Liver (tissue), 9 donors: ENCODE measurements around the gene FAM209A. TPM values are rescaled to one million over a fixed set of nuclear protein-coding genes. Genes with fewer than 3 reads are reported as not detected.

Experiments
- DNase-seq: peaks from one replicate; pipeline ENCODE4 v3.0.0-alpha.2; 2017; ENCODE audit warnings: low spot score
- H3K27ac ChIP-seq, 2 donors: one replicate each; pipeline ENCODE4 v1.7.0; 2013; ENCODE audit warnings: inconsistent platforms in 2 of 2, low read length in 2 of 2, control low read depth in 1 of 2, low read depth in 1 of 2, mild to moderate bottlenecking in 1 of 2
- H3K27me3 ChIP-seq, 4 donors: one replicate each; pipeline versions ENCODE4 v1.6.1 to v1.7.0; 2013; ENCODE audit warnings: low read length in 3 of 4, inconsistent platforms in 1 of 4, mild to moderate bottlenecking in 1 of 4, moderate library complexity in 1 of 4; ENCODE audit not compliant: control insufficient read depth in 4 of 4, insufficient read depth in 4 of 4
- H3K36me3 ChIP-seq, 4 donors: one replicate each; pipeline versions ENCODE4 v1.6.1 to v1.7.0; 2013; ENCODE audit warnings: low read length in 3 of 4, mild to moderate bottlenecking in 3 of 4, low read depth in 1 of 4, moderate library complexity in 1 of 4; ENCODE audit not compliant: control insufficient read depth in 4 of 4, insufficient read depth in 3 of 4
- H3K4me1 ChIP-seq, 4 donors: one replicate each; pipeline versions ENCODE4 v1.6.1 to v1.7.0; 2013; ENCODE audit warnings: low read length in 3 of 4, mild to moderate bottlenecking in 3 of 4, moderate library complexity in 1 of 4; ENCODE audit not compliant: control insufficient read depth in 4 of 4, insufficient read depth in 4 of 4
- H3K4me3 ChIP-seq, 3 donors: one replicate each; pipeline versions ENCODE4 v1.6.1 to v1.7.0; 2013; ENCODE audit warnings: low read length in 3 of 3, control low read depth in 1 of 3, low read depth in 1 of 3, mild to moderate bottlenecking in 1 of 3
- H3K9ac ChIP-seq, 2 donors: one replicate each; pipeline ENCODE4 v1.7.0; 2013; ENCODE audit warnings: low read length in 2 of 2, mild to moderate bottlenecking in 2 of 2, moderate library complexity in 2 of 2, control low read depth in 1 of 2, low read depth in 1 of 2
- H3K9me3 ChIP-seq, 4 donors: one replicate each; pipeline versions ENCODE4 v1.6.1 to v1.7.0; 2013; ENCODE audit warnings: low read length in 3 of 4; ENCODE audit not compliant: control insufficient read depth in 4 of 4
- EGR1 ChIP-seq, 2 donors: IDR thresholded peaks; 2 replicates each; pipeline ENCODE4 v1.6.1; 2016 to 2018; ENCODE audit warnings: antibody characterized with exemption in 2 of 2, low read depth in 2 of 2
- FOXA1 ChIP-seq: IDR thresholded peaks from 2 replicates; pipeline ENCODE4 v1.6.1; 2016; ENCODE audit warnings: antibody characterized with exemption
- FOXA2 ChIP-seq: IDR thresholded peaks from 2 replicates; pipeline ENCODE4 v1.6.1; 2016; ENCODE audit warnings: antibody characterized with exemption
- GABPA ChIP-seq, 2 donors: IDR thresholded peaks in 1 of 2; conservative IDR thresholded peaks in 1 of 2; 2 replicates each; pipeline ENCODE4 v1.6.1; 2016; ENCODE audit warnings: antibody characterized with exemption in 2 of 2, mild to moderate bottlenecking in 1 of 2, moderate library complexity in 1 of 2
- HNF4A ChIP-seq, 2 donors: conservative IDR thresholded peaks; 2 replicates each; pipeline ENCODE4 v1.6.1; 2016; ENCODE audit warnings: antibody characterized with exemption in 2 of 2, mild to moderate bottlenecking in 2 of 2
- HNF4G ChIP-seq: IDR thresholded peaks from 2 replicates; pipeline ENCODE4 v1.6.1; 2016; ENCODE audit warnings: antibody characterized with exemption
- JUND ChIP-seq, 2 donors: IDR thresholded peaks; 2 replicates each; pipeline ENCODE4 v1.6.1; 2016; ENCODE audit warnings: antibody characterized with exemption in 2 of 2
- NR2F2 ChIP-seq: IDR thresholded peaks from 2 replicates; pipeline ENCODE4 v1.6.1; 2016; ENCODE audit warnings: antibody characterized with exemption
- RAD21 ChIP-seq, 2 donors: IDR thresholded peaks; 2 replicates each; pipeline ENCODE4 v1.6.1; 2016; ENCODE audit warnings: antibody characterized with exemption in 2 of 2, mild to moderate bottlenecking in 2 of 2
- RXRA ChIP-seq, 2 donors: IDR thresholded peaks; 2 replicates each; pipeline ENCODE4 v1.6.1; 2017 to 2018; ENCODE audit warnings: antibody characterized with exemption in 2 of 2, mild to moderate bottlenecking in 1 of 2
- SP1 ChIP-seq: IDR thresholded peaks from 2 replicates; pipeline ENCODE4 v1.6.1; 2018; ENCODE audit warnings: antibody characterized with exemption, mild to moderate bottlenecking
- TAF1 ChIP-seq: conservative IDR thresholded peaks from 2 replicates; pipeline ENCODE4 v1.6.1; 2016; ENCODE audit warnings: antibody characterized with exemption, mild to moderate bottlenecking
- YY1 ChIP-seq: IDR thresholded peaks from 2 replicates; pipeline ENCODE4 v1.6.1; 2016; ENCODE audit warnings: antibody characterized with exemption, mild to moderate bottlenecking
- WGBS: extraction: QIAGEN DNeasy Blood & Tissue Kit; methylation state at CpG from one replicate; pipeline ENCODE4 v1.1.7; 2013; 5-methylcytosine and 5-hydroxymethylcytosine counted together
- polyA plus RNA-seq, 2 donors: library from polyadenylated mRNA; stranded (reverse) in 1 of 2; unstranded in 1 of 2; fragments of 200-250 nt in 1 of 2; fragments of >200 nt in 1 of 2; fragmentation: Nextera tagmentation in 1 of 2; extraction: Ambion mirVana in 1 of 2; gene quantifications; one replicate each; pipeline versions ENCODE4 v1.2.1 to v1.2.3, GENCODE V29; 2013 to 2015
- total RNA-seq, 2 donors: library from RNA; depleted of rRNA; stranded (reverse); fragments of >200 nt; gene quantifications; one replicate each; pipeline ENCODE4 v1.2.3, GENCODE V29; 2014
- TF ChIP-seq, protein P1 (sequence below): IDR thresholded peaks from 2 replicates; pipeline ENCODE4 v1.6.1; 2016; ENCODE audit warnings: antibody characterized with exemption
- TF ChIP-seq, protein P2 (sequence below): IDR thresholded peaks from 2 replicates; pipeline ENCODE4 v1.6.1; 2016; ENCODE audit warnings: antibody characterized with exemption
- TF ChIP-seq, protein P3 (sequence below): IDR thresholded peaks from 2 replicates; pipeline ENCODE4 v1.6.1; 2016; ENCODE audit warnings: antibody characterized with exemption
- TF ChIP-seq, protein P4 (sequence below): fragments of 150-350 bp; IDR thresholded peaks from 2 replicates; pipeline ENCODE4 v1.5.1; 2017; ENCODE audit warnings: improper control_type of control experiment, low read depth, low read length; ENCODE audit not compliant: missing input control
- TF ChIP-seq, protein P5 (sequence below): IDR thresholded peaks from 2 replicates; pipeline ENCODE4 v1.6.1; 2016; ENCODE audit warnings: antibody characterized with exemption, mild to moderate bottlenecking
- donor health status: healthy.
- donor health status: healthy.
- donor health status: healthy.
- donor health status: healthy.
- donor health status: healthy.

FAM209A gene
- total and polyA plus RNA-seq, 4 donors = not detected

DNA sequence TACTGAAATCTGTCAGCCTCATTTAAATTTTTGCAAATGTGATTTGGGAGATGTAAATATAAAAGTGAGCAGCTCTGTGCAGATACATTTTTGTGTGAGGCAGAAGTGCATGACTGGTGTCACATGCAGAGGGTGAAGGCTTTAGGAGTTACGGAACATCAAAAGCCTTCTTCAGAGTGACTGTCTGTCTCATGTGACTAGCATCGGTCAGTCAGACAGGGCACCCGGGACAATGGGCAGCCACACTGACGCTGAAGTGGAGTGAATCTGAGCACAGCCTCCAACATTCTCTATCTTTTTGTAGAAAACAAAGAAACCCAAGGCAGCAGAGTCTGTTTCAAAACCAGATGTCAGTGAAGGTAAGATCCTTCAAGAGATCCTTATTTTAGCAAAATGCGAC, 7.9 kb upstream of the FAM209A start:
- peaks cover 22 to 63% (median 45%) of the 10 kb centered on the region in 4 donors for H3K36me3 ChIP-seq
- no peak overlapping the region for H3K27ac ChIP-seq
- no peak for DNase-seq
- H3K9me3 ChIP-seq = peaks cover 5 to 10% (median 8%) of the 10 kb centered on the region in 4 donors
- 94% methylated on average over 5 of the region's 5 CpGs for WGBS
- no peak overlapping the region for H3K9ac ChIP-seq
- no peak for TF ChIP-seq TAF1
- TF ChIP-seq, protein P1, sequence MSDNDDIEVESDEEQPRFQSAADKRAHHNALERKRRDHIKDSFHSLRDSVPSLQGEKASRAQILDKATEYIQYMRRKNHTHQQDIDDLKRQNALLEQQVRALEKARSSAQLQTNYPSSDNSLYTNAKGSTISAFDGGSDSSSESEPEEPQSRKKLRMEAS = no peak
- TF ChIP-seq NR2F2 = no peak
- TF ChIP-seq EGR1 (IDR thresholded peaks at IDR 0.05; ENCODE audit: low read depth in 2 of 2) = no peak
- TF ChIP-seq, protein P2, sequence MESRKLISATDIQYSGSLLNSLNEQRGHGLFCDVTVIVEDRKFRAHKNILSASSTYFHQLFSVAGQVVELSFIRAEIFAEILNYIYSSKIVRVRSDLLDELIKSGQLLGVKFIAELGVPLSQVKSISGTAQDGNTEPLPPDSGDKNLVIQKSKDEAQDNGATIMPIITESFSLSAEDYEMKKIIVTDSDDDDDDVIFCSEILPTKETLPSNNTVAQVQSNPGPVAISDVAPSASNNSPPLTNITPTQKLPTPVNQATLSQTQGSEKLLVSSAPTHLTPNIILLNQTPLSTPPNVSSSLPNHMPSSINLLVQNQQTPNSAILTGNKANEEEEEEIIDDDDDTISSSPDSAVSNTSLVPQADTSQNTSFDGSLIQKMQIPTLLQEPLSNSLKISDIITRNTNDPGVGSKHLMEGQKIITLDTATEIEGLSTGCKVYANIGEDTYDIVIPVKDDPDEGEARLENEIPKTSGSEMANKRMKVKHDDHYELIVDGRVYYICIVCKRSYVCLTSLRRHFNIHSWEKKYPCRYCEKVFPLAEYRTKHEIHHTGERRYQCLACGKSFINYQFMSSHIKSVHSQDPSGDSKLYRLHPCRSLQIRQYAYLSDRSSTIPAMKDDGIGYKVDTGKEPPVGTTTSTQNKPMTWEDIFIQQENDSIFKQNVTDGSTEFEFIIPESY = no peak
- no peak for TF ChIP-seq GABPA (IDR thresholded peaks at IDR 0.05 in 1 of 2, conservative IDR thresholded peaks at IDR 0.05 in 1 of 2)
- TF ChIP-seq RXRA (IDR thresholded peaks at IDR 0.05) = no peak
- TF ChIP-seq FOXA1 = no peak
- TF ChIP-seq, protein P3, sequence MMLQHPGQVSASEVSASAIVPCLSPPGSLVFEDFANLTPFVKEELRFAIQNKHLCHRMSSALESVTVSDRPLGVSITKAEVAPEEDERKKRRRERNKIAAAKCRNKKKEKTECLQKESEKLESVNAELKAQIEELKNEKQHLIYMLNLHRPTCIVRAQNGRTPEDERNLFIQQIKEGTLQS = no peak
- TF ChIP-seq, protein P4, sequence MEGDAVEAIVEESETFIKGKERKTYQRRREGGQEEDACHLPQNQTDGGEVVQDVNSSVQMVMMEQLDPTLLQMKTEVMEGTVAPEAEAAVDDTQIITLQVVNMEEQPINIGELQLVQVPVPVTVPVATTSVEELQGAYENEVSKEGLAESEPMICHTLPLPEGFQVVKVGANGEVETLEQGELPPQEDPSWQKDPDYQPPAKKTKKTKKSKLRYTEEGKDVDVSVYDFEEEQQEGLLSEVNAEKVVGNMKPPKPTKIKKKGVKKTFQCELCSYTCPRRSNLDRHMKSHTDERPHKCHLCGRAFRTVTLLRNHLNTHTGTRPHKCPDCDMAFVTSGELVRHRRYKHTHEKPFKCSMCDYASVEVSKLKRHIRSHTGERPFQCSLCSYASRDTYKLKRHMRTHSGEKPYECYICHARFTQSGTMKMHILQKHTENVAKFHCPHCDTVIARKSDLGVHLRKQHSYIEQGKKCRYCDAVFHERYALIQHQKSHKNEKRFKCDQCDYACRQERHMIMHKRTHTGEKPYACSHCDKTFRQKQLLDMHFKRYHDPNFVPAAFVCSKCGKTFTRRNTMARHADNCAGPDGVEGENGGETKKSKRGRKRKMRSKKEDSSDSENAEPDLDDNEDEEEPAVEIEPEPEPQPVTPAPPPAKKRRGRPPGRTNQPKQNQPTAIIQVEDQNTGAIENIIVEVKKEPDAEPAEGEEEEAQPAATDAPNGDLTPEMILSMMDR = no peak
- TF ChIP-seq SP1 = no peak
- TF ChIP-seq, protein P5, sequence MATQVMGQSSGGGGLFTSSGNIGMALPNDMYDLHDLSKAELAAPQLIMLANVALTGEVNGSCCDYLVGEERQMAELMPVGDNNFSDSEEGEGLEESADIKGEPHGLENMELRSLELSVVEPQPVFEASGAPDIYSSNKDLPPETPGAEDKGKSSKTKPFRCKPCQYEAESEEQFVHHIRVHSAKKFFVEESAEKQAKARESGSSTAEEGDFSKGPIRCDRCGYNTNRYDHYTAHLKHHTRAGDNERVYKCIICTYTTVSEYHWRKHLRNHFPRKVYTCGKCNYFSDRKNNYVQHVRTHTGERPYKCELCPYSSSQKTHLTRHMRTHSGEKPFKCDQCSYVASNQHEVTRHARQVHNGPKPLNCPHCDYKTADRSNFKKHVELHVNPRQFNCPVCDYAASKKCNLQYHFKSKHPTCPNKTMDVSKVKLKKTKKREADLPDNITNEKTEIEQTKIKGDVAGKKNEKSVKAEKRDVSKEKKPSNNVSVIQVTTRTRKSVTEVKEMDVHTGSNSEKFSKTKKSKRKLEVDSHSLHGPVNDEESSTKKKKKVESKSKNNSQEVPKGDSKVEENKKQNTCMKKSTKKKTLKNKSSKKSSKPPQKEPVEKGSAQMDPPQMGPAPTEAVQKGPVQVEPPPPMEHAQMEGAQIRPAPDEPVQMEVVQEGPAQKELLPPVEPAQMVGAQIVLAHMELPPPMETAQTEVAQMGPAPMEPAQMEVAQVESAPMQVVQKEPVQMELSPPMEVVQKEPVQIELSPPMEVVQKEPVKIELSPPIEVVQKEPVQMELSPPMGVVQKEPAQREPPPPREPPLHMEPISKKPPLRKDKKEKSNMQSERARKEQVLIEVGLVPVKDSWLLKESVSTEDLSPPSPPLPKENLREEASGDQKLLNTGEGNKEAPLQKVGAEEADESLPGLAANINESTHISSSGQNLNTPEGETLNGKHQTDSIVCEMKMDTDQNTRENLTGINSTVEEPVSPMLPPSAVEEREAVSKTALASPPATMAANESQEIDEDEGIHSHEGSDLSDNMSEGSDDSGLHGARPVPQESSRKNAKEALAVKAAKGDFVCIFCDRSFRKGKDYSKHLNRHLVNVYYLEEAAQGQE = no peak
- no peak for TF ChIP-seq FOXA2
- no peak for TF ChIP-seq HNF4G
- TF ChIP-seq JUND (IDR thresholded peaks at IDR 0.05) = no peak
- TF ChIP-seq RAD21 (IDR thresholded peaks at IDR 0.05) = no peak
- TF ChIP-seq YY1 = no peak
- TF ChIP-seq HNF4A (conservative IDR thresholded peaks at IDR 0.05) = no peak
- H3K27me3 ChIP-seq = no peaks in the 10 kb centered on the region
- no peak overlapping the region for H3K4me3 ChIP-seq
- H3K4me1 ChIP-seq = no peaks in the 10 kb centered on the region
